MM.1S (cell line): Measurements from ENCODE around the gene CCDC188.

Experiments used
- DNase-seq: peaks from one replicate; pipeline ENCODE4 v3.0.0-alpha.2; 2015
- H2AFZ ChIP-seq: fragments of 300-600 bp; sonication (generic); 2 replicates; pipeline ENCODE4 v1.6.0; 2016; ENCODE audit warnings: antibody characterized with exemption, low read length
- H3F3A ChIP-seq: fragments of 300-600 bp; sonication (generic); 2 replicates; pipeline ENCODE4 v1.6.1; 2016; ENCODE audit warnings: mild to moderate bottlenecking, antibody characterized with exemption, low read length, moderate library complexity, mixed read lengths; ENCODE audit not compliant: insufficient read depth
- H3K27ac ChIP-seq: fragments of 300-600 bp; sonication (generic); 2 replicates; pipeline ENCODE4 v1.5.1; 2016; ENCODE audit warnings: mild to moderate bottlenecking, low read length
- H3K27me3 ChIP-seq: fragments of 300-600 bp; sonication (generic); replicated peaks from 2 replicates; pipeline ENCODE4 v1.6.0; 2016; ENCODE audit warnings: low read length; ENCODE audit not compliant: insufficient read depth
- H3K36me3 ChIP-seq: fragments of 300-600 bp; sonication (generic); replicated peaks from 2 replicates; pipeline ENCODE4 v1.6.1; 2016; ENCODE audit warnings: mild to moderate bottlenecking, low read length, mixed read lengths; ENCODE audit not compliant: insufficient read depth
- H3K4me1 ChIP-seq: fragments of 300-600 bp; sonication (generic); 2 replicates; pipeline ENCODE4 v1.6.1; 2016; ENCODE audit warnings: low read length, mixed read lengths
- H3K4me2 ChIP-seq: fragments of 300-600 bp; sonication (generic); 2 replicates; pipeline ENCODE4 v1.6.0; 2016; ENCODE audit warnings: low read depth, low read length
- H3K4me3 ChIP-seq: fragments of 300-600 bp; sonication (generic); 2 replicates; pipeline ENCODE4 v1.5.1; 2016; ENCODE audit warnings: low read length, mixed read lengths
- H3K79me2 ChIP-seq: fragments of 300-600 bp; sonication (generic); 2 replicates; pipeline ENCODE4 v1.6.1; 2016; ENCODE audit warnings: mixed run types, low read length, mixed read lengths
- H3K9ac ChIP-seq: fragments of 300-600 bp; sonication (generic); 2 replicates; pipeline ENCODE4 v1.6.1; 2016; ENCODE audit warnings: low read length, mixed read lengths
- H3K9me2 ChIP-seq: fragments of 300-600 bp; sonication (generic); replicated peaks from 2 replicates; pipeline ENCODE4 v1.6.1; 2016; ENCODE audit warnings: mild to moderate bottlenecking, low read length, mixed read lengths; ENCODE audit not compliant: insufficient read depth
- H3K9me3 ChIP-seq: fragments of 300-600 bp; sonication (generic); replicated peaks from 2 replicates; pipeline ENCODE4 v1.6.1; 2016; ENCODE audit warnings: mild to moderate bottlenecking, low read length, mixed read lengths; ENCODE audit not compliant: insufficient read depth
- H4K20me1 ChIP-seq: fragments of 300-600 bp; sonication (generic); 2 replicates; pipeline ENCODE4 v1.6.1; 2016; ENCODE audit warnings: mild to moderate bottlenecking, low read length, moderate library complexity, mixed read lengths; ENCODE audit not compliant: insufficient read depth
- CTCF ChIP-seq: fragments of 300-600 bp; sonication (generic); IDR thresholded peaks from 2 replicates; pipeline ENCODE4 v1.5.1; 2016; ENCODE audit warnings: antibody characterized with exemption, low read length, mixed read lengths
- EZH2 ChIP-seq: fragments of 300-600 bp; sonication (generic); optimal IDR thresholded peaks from 2 replicates; pipeline ENCODE3; 2017; ENCODE audit warnings: low read depth, mild to moderate bottlenecking, antibody characterized with exemption, low read length, mixed read lengths
- EZH2phosphoT487 ChIP-seq: fragments of 300-600 bp; sonication (generic); IDR thresholded peaks from 2 replicates; pipeline ENCODE4 v1.6.1; 2018; ENCODE audit warnings: antibody characterized with exemption, low read length

The CCDC188 gene

GRCh38 chr22:20154602-20155187 is 3.8 kb upstream of the CCDC188 start:
- Histone ChIP-seq H3K27ac (no peak overlapping the region), H4K20me1 (no peaks in the 10 kb centered on the region), H3K79me2 (no peaks in the 10 kb centered on the region), H3K9ac (no peak overlapping the region), H3K4me2 (peak overlapping the region; percentile 18; the same call in 1 of the 2 replicates), H3K9me2 (no peaks in the 10 kb centered on the region), H3F3A (no peaks in the 10 kb centered on the region), H2AFZ (no peak overlapping the region), H3K9me3 (no peaks in the 10 kb centered on the region), H3K36me3 (no peaks in the 10 kb centered on the region), H3K27me3 (peaks cover 74% of the 10 kb centered on the region), H3K4me3 (no peak overlapping the region), H3K4me1 (no peaks in the 10 kb centered on the region)
- DNase-seq, result no peak
- TF ChIP-seq EZH2 (no peak), CTCF (peak; percentile 16)

GRCh38 chr22:20153945-20154344 is 3.1 kb upstream of the CCDC188 start:
- H3K9me2 ChIP-seq, result no peaks in the 10 kb centered on the region
- H3K4me3 ChIP-seq, result no peak overlapping the region
- H3K36me3 ChIP-seq, result no peaks in the 10 kb centered on the region
- TF ChIP-seq EZH2phosphoT487, result no peak
- TF ChIP-seq EZH2, result no peak
- TF ChIP-seq CTCF, result no peak
- no peaks in the 10 kb centered on the region for H3F3A ChIP-seq
- no peak overlapping the region for H2AFZ ChIP-seq
- peaks cover 66% of the 10 kb centered on the region for H3K27me3 ChIP-seq
- no peaks in the 10 kb centered on the region for H3K9me3 ChIP-seq
- H4K20me1 ChIP-seq, result no peaks in the 10 kb centered on the region
- H3K27ac ChIP-seq, result no peak overlapping the region
- H3K9ac ChIP-seq, result no peak overlapping the region
- no peak for DNase-seq
- H3K4me1 ChIP-seq, result no peaks in the 10 kb centered on the region
- H3K79me2 ChIP-seq, result no peaks in the 10 kb centered on the region
- H3K4me2 ChIP-seq, result no peak overlapping the region

GRCh38 chr22:20152464-20152890 is 1.6 kb upstream of the CCDC188 start:
- Histone ChIP-seq H3K79me2 (no peaks in the 10 kb centered on the region), H3K27me3 (peaks cover 51% of the 10 kb centered on the region), H3F3A (no peaks in the 10 kb centered on the region), H3K9ac (no peak overlapping the region), H3K36me3 (no peaks in the 10 kb centered on the region), H4K20me1 (no peaks in the 10 kb centered on the region), H3K4me1 (no peaks in the 10 kb centered on the region), H3K27ac (no peak overlapping the region), H3K4me2 (no peak overlapping the region), H2AFZ (no peak overlapping the region), H3K4me3 (no peak overlapping the region), H3K9me3 (no peaks in the 10 kb centered on the region), H3K9me2 (no peaks in the 10 kb centered on the region)
- no peak for TF ChIP-seq EZH2phosphoT487
- no peak for TF ChIP-seq CTCF
- no peak for TF ChIP-seq EZH2
- DNase-seq, result no peak
